Measurements from ENCODE around the gene SLC17A3.

SLC17A3 gene, protein sequence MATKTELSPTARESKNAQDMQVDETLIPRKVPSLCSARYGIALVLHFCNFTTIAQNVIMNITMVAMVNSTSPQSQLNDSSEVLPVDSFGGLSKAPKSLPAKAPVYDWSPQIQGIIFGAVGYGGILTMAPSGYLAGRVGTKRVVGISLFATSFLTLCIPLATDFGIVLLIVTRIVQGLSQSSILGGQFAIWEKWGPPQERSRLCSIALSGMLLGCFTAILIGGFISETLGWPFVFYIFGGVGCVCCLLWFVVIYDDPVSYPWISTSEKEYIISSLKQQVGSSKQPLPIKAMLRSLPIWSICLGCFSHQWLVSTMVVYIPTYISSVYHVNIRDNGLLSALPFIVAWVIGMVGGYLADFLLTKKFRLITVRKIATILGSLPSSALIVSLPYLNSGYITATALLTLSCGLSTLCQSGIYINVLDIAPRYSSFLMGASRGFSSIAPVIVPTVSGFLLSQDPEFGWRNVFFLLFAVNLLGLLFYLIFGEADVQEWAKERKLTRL

DNA sequence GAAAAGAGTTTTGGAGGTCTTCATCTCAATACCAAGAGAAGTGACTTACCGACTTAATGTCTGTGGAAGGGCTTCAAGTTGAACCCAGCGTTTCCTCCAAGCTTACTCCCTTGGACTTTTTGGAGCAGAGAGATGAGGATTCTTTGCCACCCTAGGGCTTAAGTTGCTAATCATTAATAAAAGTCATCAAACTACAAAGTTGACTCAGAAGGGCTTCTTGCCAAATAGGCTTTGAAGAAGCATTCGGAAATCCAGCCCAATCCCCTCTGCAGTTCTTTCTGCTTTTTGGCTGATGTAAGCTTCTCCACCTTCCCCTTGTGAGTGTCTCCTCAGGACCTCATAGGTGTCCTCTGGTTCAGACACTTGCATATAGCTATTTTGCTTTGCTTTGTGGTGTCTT is at the start of gene SLC17A3:
TSS of gene SLC17A3 (minus strand) at position 126 of the 400 bp plus-strand sequence. CDS start 5,856 bp downstream, outside the sequence.
- no peak within 1 kb of the TSS for H3K9ac ChIP-seq (ENCODE audit: low read length)
- H3K4me3 ChIP-seq (ENCODE audit: low read length): no peak within 1 kb of the TSS
- H3K27me3 ChIP-seq (ENCODE audit: control insufficient read depth, insufficient read depth, low read length): no peaks in the 10 kb centered on the region
- no peak within 1 kb of the TSS for H3K27ac ChIP-seq (ENCODE audit: low read depth, low read length)
- H3K36me3 ChIP-seq (ENCODE audit: control insufficient read depth, insufficient read depth, low read length): no peaks in the 10 kb centered on the region
- no peaks in the 10 kb centered on the region for H3K4me1 ChIP-seq (ENCODE audit: control insufficient read depth, insufficient read depth, low read length)

DNA sequence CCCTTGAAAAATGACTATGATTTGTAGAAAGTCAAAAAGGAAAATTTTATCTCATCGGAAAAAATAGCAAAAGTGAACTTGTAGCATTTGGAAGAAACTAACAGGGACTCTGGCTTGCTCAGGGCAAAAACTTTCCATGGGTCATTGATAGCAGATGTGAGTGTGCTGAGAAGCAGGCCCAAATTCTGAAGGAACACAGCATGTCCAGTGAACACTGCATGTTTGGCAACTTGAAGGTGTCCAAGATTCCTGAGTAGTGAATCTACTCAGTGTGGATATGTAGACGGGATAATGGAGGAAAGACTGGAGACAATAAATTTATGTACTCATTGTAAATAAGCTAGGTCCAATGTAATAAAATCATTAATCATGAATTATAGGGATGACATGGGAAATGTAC is 48.3 kb upstream of the SLC17A3 start:
- Histone ChIP-seq H3K36me3 (ENCODE audit: control insufficient read depth, insufficient read depth, low read length) (no peaks in the 10 kb centered on the region), H3K9ac (ENCODE audit: low read length) (no peak overlapping the region), H3K27me3 (ENCODE audit: control insufficient read depth, insufficient read depth, low read length) (no peaks in the 10 kb centered on the region), H3K4me1 (ENCODE audit: control insufficient read depth, insufficient read depth, low read length) (no peaks in the 10 kb centered on the region), H3K27ac (ENCODE audit: low read depth, low read length) (no peak overlapping the region), H3K4me3 (ENCODE audit: low read length) (no peak overlapping the region)

- no peak overlapping the region for H3K27ac ChIP-seq (ENCODE audit: low read depth, low read length)
- no peaks in the 10 kb centered on the region for H3K36me3 ChIP-seq (ENCODE audit: control insufficient read depth, insufficient read depth, low read length)
- no peak overlapping the region for H3K9ac ChIP-seq (ENCODE audit: low read length)
- H3K4me3 ChIP-seq (ENCODE audit: low read length): no peak overlapping the region
- H3K4me1 ChIP-seq (ENCODE audit: control insufficient read depth, insufficient read depth, low read length): no peaks in the 10 kb centered on the region
- H3K27me3 ChIP-seq (ENCODE audit: control insufficient read depth, insufficient read depth, low read length): no peaks in the 10 kb centered on the region
These were observed 47.6 kb upstream of the SLC17A3 start for GRCh38 chr6:25921525-25922203.

DNA sequence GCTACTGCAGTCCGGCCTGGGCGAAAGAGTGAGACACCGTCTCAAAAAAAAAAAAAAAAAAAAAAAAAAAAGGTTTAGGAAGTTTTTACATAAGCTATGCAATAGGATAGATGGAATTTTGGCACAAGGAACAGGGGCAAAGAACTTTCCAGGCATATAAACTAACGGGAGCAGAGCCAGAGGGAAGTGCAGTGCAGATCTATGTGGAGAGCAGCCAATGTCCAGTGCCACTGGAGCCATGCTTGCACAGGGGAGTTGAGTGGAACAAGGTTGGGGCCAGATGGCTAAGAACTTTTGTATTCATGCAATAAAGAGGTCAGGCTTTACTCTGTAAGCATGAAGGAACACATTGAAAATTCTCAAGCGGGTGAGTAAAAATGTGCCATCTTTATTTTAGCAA is 45.6 kb upstream of the SLC17A3 start:
- Histone ChIP-seq H3K27me3 (ENCODE audit: control insufficient read depth, insufficient read depth, low read length) (no peaks in the 10 kb centered on the region), H3K27ac (ENCODE audit: low read depth, low read length) (no peak overlapping the region), H3K4me3 (ENCODE audit: low read length) (no peak overlapping the region), H3K36me3 (ENCODE audit: control insufficient read depth, insufficient read depth, low read length) (no peaks in the 10 kb centered on the region), H3K9ac (ENCODE audit: low read length) (no peak overlapping the region), H3K4me1 (ENCODE audit: control insufficient read depth, insufficient read depth, low read length) (no peaks in the 10 kb centered on the region)

DNA sequence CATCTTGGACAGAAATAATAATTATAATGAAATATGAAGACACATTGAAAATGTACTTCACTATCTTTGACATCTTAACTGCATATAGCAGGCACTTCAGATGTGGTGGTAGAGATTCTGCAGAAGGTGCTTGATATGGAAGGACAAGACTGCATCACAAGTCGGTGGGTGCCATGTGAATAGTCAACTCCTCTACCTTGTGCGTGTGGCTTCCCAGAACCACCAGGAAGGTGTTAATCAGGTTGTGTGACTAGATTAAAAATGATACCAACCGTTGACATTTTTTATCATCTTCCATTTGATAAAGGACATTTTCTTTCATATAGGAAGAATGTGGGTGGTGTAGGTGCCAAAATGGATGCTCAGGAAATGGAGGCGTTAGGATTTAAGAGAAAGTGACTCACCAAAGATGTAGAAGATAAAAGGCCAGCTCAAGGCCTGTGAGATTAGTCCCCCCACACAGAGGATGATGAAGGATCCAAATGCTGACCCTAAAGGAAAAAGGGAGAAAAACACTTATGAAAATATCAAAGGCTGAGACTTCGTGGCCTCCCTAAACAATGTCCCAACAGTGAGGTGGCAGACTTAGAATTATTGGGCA is 44.1 kb upstream of the SLC17A3 start:
- H3K27ac ChIP-seq (ENCODE audit: low read depth, low read length): no peak overlapping the region
- H3K9ac ChIP-seq (ENCODE audit: low read length): no peak overlapping the region
- no peak overlapping the region for H3K4me3 ChIP-seq (ENCODE audit: low read length)
- no peaks in the 10 kb centered on the region for H3K4me1 ChIP-seq (ENCODE audit: control insufficient read depth, insufficient read depth, low read length)
- H3K36me3 ChIP-seq (ENCODE audit: control insufficient read depth, insufficient read depth, low read length): no peaks in the 10 kb centered on the region
- H3K27me3 ChIP-seq (ENCODE audit: control insufficient read depth, insufficient read depth, low read length): no peaks in the 10 kb centered on the region

- Histone ChIP-seq H3K27ac (ENCODE audit: low read depth, low read length) (no peak overlapping the region), H3K9ac (ENCODE audit: low read length) (no peak overlapping the region), H3K4me3 (ENCODE audit: low read length) (no peak overlapping the region), H3K36me3 (ENCODE audit: control insufficient read depth, insufficient read depth, low read length) (no peaks in the 10 kb centered on the region), H3K27me3 (ENCODE audit: control insufficient read depth, insufficient read depth, low read length) (no peaks in the 10 kb centered on the region), H3K4me1 (ENCODE audit: control insufficient read depth, insufficient read depth, low read length) (no peaks in the 10 kb centered on the region)
These were observed 42.9 kb upstream of the SLC17A3 start for GRCh38 chr6:25916789-25917490.

DNA sequence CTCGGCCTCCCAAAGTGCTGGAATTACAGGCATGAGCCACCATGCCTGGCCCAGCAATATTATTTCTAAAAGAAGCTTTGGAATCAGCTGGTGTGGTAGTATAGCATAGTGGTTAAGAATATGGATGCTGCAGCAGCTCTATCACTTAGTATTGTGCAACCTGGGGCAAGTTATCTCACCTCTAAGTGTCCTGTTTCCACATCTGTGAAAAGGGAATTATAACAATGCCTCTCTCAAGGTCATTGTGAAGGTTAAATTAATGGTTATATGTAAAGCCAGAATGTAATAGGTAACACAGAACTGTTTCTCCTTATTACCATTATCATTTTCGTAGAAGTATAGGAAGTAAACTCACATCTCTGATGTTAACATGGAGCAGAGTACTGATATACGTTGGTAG is 42.3 kb upstream of the SLC17A3 start:
- no peaks in the 10 kb centered on the region for H3K36me3 ChIP-seq (ENCODE audit: control insufficient read depth, insufficient read depth, low read length)
- H3K27me3 ChIP-seq (ENCODE audit: control insufficient read depth, insufficient read depth, low read length): no peaks in the 10 kb centered on the region
- H3K4me1 ChIP-seq (ENCODE audit: control insufficient read depth, insufficient read depth, low read length): no peaks in the 10 kb centered on the region
- H3K27ac ChIP-seq (ENCODE audit: low read depth, low read length): no peak overlapping the region
- no peak overlapping the region for H3K4me3 ChIP-seq (ENCODE audit: low read length)
- no peak overlapping the region for H3K9ac ChIP-seq (ENCODE audit: low read length)

GRCh38 chr6:25913741-25914140 is 39.7 kb upstream of the SLC17A3 start:
- no peaks in the 10 kb centered on the region for H3K27me3 ChIP-seq (ENCODE audit: control insufficient read depth, insufficient read depth, low read length)
- no peak overlapping the region for H3K27ac ChIP-seq (ENCODE audit: low read depth, low read length)
- no peak overlapping the region for H3K9ac ChIP-seq (ENCODE audit: low read length)
- no peak overlapping the region for H3K4me3 ChIP-seq (ENCODE audit: low read length)
- no peaks in the 10 kb centered on the region for H3K4me1 ChIP-seq (ENCODE audit: control insufficient read depth, insufficient read depth, low read length)
- no peaks in the 10 kb centered on the region for H3K36me3 ChIP-seq (ENCODE audit: control insufficient read depth, insufficient read depth, low read length)

- no peaks in the 10 kb centered on the region for H3K27me3 ChIP-seq (ENCODE audit: control insufficient read depth, insufficient read depth, low read length)
- H3K9ac ChIP-seq (ENCODE audit: low read length): no peak overlapping the region
- H3K36me3 ChIP-seq (ENCODE audit: control insufficient read depth, insufficient read depth, low read length): no peaks in the 10 kb centered on the region
- H3K27ac ChIP-seq (ENCODE audit: low read depth, low read length): no peak overlapping the region
- H3K4me1 ChIP-seq (ENCODE audit: control insufficient read depth, insufficient read depth, low read length): no peaks in the 10 kb centered on the region
- H3K4me3 ChIP-seq (ENCODE audit: low read length): no peak overlapping the region
These were observed 37.3 kb upstream of the SLC17A3 start for GRCh38 chr6:25911351-25911750.

GRCh38 chr6:25907475-25908014 is 33.5 kb upstream of the SLC17A3 start:
- Histone ChIP-seq H3K4me1 (ENCODE audit: control insufficient read depth, insufficient read depth, low read length) (no peaks in the 10 kb centered on the region), H3K4me3 (ENCODE audit: low read length) (no peak overlapping the region), H3K36me3 (ENCODE audit: control insufficient read depth, insufficient read depth, low read length) (no peaks in the 10 kb centered on the region), H3K9ac (ENCODE audit: low read length) (no peak overlapping the region), H3K27ac (ENCODE audit: low read depth, low read length) (no peak overlapping the region), H3K27me3 (ENCODE audit: control insufficient read depth, insufficient read depth, low read length) (no peaks in the 10 kb centered on the region)

DNA sequence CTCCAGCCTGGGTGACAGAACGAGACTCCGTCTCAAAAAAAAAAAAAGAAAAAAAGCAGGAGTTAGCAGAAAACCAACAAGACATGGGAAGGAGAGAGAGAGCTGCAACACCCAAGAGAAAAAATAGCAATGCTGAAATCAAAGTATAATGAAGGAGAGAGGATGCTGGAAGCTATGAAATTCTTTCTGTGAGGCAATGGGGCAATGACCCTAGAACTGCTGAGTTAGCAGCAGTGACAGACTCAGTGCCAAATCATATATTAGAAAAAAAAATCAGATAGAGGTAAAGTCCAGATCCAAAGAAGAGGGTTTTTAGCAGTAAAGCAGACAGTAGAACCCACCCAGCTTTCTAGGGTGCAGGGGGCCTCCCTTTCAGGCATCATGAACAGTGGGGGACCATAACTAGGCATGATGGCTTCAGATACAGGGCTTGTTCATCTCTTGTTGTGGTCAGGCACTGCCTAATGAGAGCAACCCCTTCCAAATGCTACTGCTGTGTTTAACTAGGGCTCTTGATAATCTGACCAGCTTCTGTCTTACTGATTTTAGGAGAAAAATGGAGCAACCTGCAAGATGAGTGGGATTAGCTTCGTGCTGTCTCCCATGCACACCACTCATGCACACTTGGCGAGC is 29.5 kb upstream of the SLC17A3 start:
- H3K36me3 ChIP-seq (ENCODE audit: control insufficient read depth, insufficient read depth, low read length): no peaks in the 10 kb centered on the region

More for the DNA sequence above, 29.5 kb upstream of the SLC17A3 start:
- no peak overlapping the region for H3K4me3 ChIP-seq (ENCODE audit: low read length)
- H3K27me3 ChIP-seq (ENCODE audit: control insufficient read depth, insufficient read depth, low read length): no peaks in the 10 kb centered on the region
- H3K4me1 ChIP-seq (ENCODE audit: control insufficient read depth, insufficient read depth, low read length): no peaks in the 10 kb centered on the region
- H3K9ac ChIP-seq (ENCODE audit: low read length): no peak overlapping the region
- H3K27ac ChIP-seq (ENCODE audit: low read depth, low read length): no peak overlapping the region

Measured in rectal smooth muscle tissue (tissue), 1 donor.